Smooth muscle cell (in vitro differentiated cells): Measurements from ENCODE around the gene SMG9. TPM values are rescaled to one million over a fixed set of nuclear protein-coding genes. Genes with fewer than 3 reads are reported as not detected.

Source experiments
- DNase-seq: peaks from one replicate; lab custom pipeline; 2025; ENCODE audit not compliant: unreplicated experiment; lab: John Stamatoyannopoulos, UW
- H2AFZ ChIP-seq: fragments of 200-600 bp; sonication (generic); 2 replicates; pipeline ENCODE4 v1.6.0; 2016; ENCODE audit warnings: antibody characterized with exemption, low read depth, mild to moderate bottlenecking
- H3F3A ChIP-seq: fragments of 200-600 bp; sonication (generic); 2 replicates; pipeline ENCODE4 v1.6.0; 2017; ENCODE audit warnings: antibody characterized with exemption, low read depth
- H3K27ac ChIP-seq: fragments of 200-600 bp; sonication (generic); 2 replicates; pipeline ENCODE4 v1.5.1; 2016; ENCODE audit warnings: low read depth, mild to moderate bottlenecking
- H3K27me3 ChIP-seq: fragments of 200-600 bp; sonication (generic); 2 replicates; pipeline ENCODE4 v1.6.1; 2016; ENCODE audit warnings: low read depth, mild to moderate bottlenecking
- H3K36me3 ChIP-seq: fragments of 200-600 bp; sonication (generic); 2 replicates; pipeline ENCODE4 v1.5.1; 2016; ENCODE audit warnings: low read depth
- H3K4me1 ChIP-seq: fragments of 200-600 bp; sonication (generic); 2 replicates; pipeline ENCODE4 v1.5.1; 2016; ENCODE audit warnings: low read depth
- H3K4me2 ChIP-seq: fragments of 200-600 bp; sonication (generic); 2 replicates; pipeline ENCODE4 v1.6.0; 2016; ENCODE audit warnings: mild to moderate bottlenecking
- H3K4me3 ChIP-seq: fragments of 200-600 bp; sonication (generic); 2 replicates; pipeline ENCODE4 v1.5.1; 2016; ENCODE audit warnings: mild to moderate bottlenecking
- H3K79me2 ChIP-seq: fragments of 200-600 bp; sonication (generic); 2 replicates; pipeline ENCODE4 v1.6.0; 2016; ENCODE audit warnings: low read depth, mild to moderate bottlenecking
- H3K9ac ChIP-seq: fragments of 200-600 bp; sonication (generic); 2 replicates; pipeline ENCODE4 v1.6.0; 2016; ENCODE audit warnings: low read depth
- H3K9me3 ChIP-seq: fragments of 200-600 bp; sonication (generic); replicated peaks from 2 replicates; pipeline ENCODE4 v1.5.1; 2016; ENCODE audit warnings: low read depth
- H4K20me1 ChIP-seq: fragments of 200-600 bp; sonication (generic); 2 replicates; pipeline ENCODE4 v1.6.0; 2016; ENCODE audit warnings: low read depth
- CTCF ChIP-seq: fragments of 200-600 bp; sonication (generic); IDR thresholded peaks from 2 replicates; pipeline ENCODE4 v1.5.1; 2017; ENCODE audit warnings: borderline replicate concordance, mild to moderate bottlenecking, antibody characterized with exemption; ENCODE audit not compliant: insufficient read depth, poor library complexity, severe bottlenecking
- WGBS: methylation state at CpG from one replicate; pipeline ENCODE4 v1.1.7; 2016; ENCODE audit warnings: low lambda C conversion rate; 5-methylcytosine and 5-hydroxymethylcytosine counted together
- polyA plus RNA-seq: library from polyadenylated mRNA; unstranded; fragments of >200 nt; fragmentation: Nextera tagmentation; extraction: Ambion mirVana; gene quantifications from 2 replicates; pipeline ENCODE4 v1.2.1, GENCODE V29; 2016
- total RNA-seq: library from RNA; depleted of rRNA; stranded (reverse); fragments of >200 nt; gene quantifications from 2 replicates; pipeline ENCODE4 v1.2.3, GENCODE V29; 2014

SMG9 gene
- total and polyA plus RNA-seq, 2 experiments from 2014 or later: 13.2 to 39.2 TPM

GRCh38 chr19:43738780-43739211, 16.0 kb downstream of the SMG9 start:
- H3K9me3 ChIP-seq: no peaks in the 10 kb centered on the region
- no peak overlapping the region for H3K4me2 ChIP-seq
- WGBS: 81% methylated on average over 5 of the region's 5 CpGs
- no peak overlapping the region for H3K27ac ChIP-seq
- no peak overlapping the region for H3K9ac ChIP-seq
- H3K79me2 ChIP-seq: no peaks in the 10 kb centered on the region
- H3K27me3 ChIP-seq: no peaks in the 10 kb centered on the region
- no peak for DNase-seq
- no peak overlapping the region for H3K4me3 ChIP-seq
- H3F3A ChIP-seq: no peaks in the 10 kb centered on the region
- TF ChIP-seq CTCF: no peak
- H2AFZ ChIP-seq: no peak overlapping the region
- H4K20me1 ChIP-seq: no peaks in the 10 kb centered on the region
- H3K36me3 ChIP-seq: no peaks in the 10 kb centered on the region
- H3K4me1 ChIP-seq: no peaks in the 10 kb centered on the region

- DNase-seq: no peak
- H3K79me2 ChIP-seq: no peaks in the 10 kb centered on the region
- H3K4me3 ChIP-seq: no peak overlapping the region
- no peaks in the 10 kb centered on the region for H3K36me3 ChIP-seq
- H3K4me1 ChIP-seq: no peaks in the 10 kb centered on the region
- H3K9me3 ChIP-seq: no peaks in the 10 kb centered on the region
- no peak overlapping the region for H3K27ac ChIP-seq
- no peak overlapping the region for H3K4me2 ChIP-seq
- H2AFZ ChIP-seq: no peak overlapping the region
- no peaks in the 10 kb centered on the region for H3F3A ChIP-seq
- no peaks in the 10 kb centered on the region for H3K27me3 ChIP-seq
- H3K9ac ChIP-seq: no peak overlapping the region
- no peaks in the 10 kb centered on the region for H4K20me1 ChIP-seq
- no peak for TF ChIP-seq CTCF
These were observed 18.8 kb downstream of the SMG9 start for GRCh38 chr19:43735957-43736356.

GRCh38 chr19:43735013-43735412, 19.7 kb downstream of the SMG9 start:
- no peaks in the 10 kb centered on the region for H3K4me1 ChIP-seq
- DNase-seq: no peak
- H3K27me3 ChIP-seq: no peaks in the 10 kb centered on the region
- H3K79me2 ChIP-seq: no peaks in the 10 kb centered on the region
- H3K9me3 ChIP-seq: no peaks in the 10 kb centered on the region
- TF ChIP-seq CTCF: no peak
- H3K27ac ChIP-seq: no peak overlapping the region
- 96% methylated on average over 6 of the region's 6 CpGs for WGBS
- H2AFZ ChIP-seq: no peak overlapping the region
- H3K4me2 ChIP-seq: no peak overlapping the region
- H3F3A ChIP-seq: no peaks in the 10 kb centered on the region
- H3K9ac ChIP-seq: no peak overlapping the region
- no peaks in the 10 kb centered on the region for H3K36me3 ChIP-seq
- H3K4me3 ChIP-seq: no peak overlapping the region
- H4K20me1 ChIP-seq: no peaks in the 10 kb centered on the region

GRCh38 chr19:43731846-43732245, 22.9 kb downstream of the SMG9 start:
- Histone ChIP-seq H3K27me3 (no peaks in the 10 kb centered on the region), H2AFZ (no peak overlapping the region), H3K4me1 (no peaks in the 10 kb centered on the region), H3K4me2 (no peak overlapping the region), H3K27ac (no peak overlapping the region), H3K9me3 (no peaks in the 10 kb centered on the region), H4K20me1 (no peaks in the 10 kb centered on the region), H3K4me3 (no peak overlapping the region), H3K79me2 (no peaks in the 10 kb centered on the region), H3K36me3 (no peaks in the 10 kb centered on the region), H3F3A (no peaks in the 10 kb centered on the region), H3K9ac (no peak overlapping the region)
- TF ChIP-seq CTCF: no peak
- WGBS: 92% methylated on average over 1 of the region's 1 CpG
- no peak for DNase-seq
